IMR-90 (cell line): ENCODE results near the gene MERTK. TPM values are rescaled to one million over a fixed set of nuclear protein-coding genes. Genes with fewer than 3 reads are reported as not detected.

ENCODE experiments used
- ATAC-seq: fragments of 200-7000 bp; cut with Tn5 transposase; 2 replicates; pipeline ENCODE4 v1.9.1; 2020; ENCODE audit warnings: low read depth, mild to moderate bottlenecking, moderate library complexity
- BruUV-seq: library from RNA; stranded (reverse); fragments of 400-500 nt; replicated peaks from 2 replicates; lab custom pipeline; 2021; lab: Mats Ljungman, UMichigan
- CTCF ChIA-PET: fragments of 300-600 bp; formaldehyde crosslinking; extraction: SDS; loops from one replicate; lab custom pipeline; 2021; ENCODE audit warnings: antibody characterized with exemption; lab: Yijun Ruan, JAX
- POLR2A ChIA-PET: fragments of 300-600 bp; sonication (Branson Sonifier 250); formaldehyde crosslinking; loops from one replicate; lab custom pipeline; 2022; ENCODE audit warnings: antibody characterized with exemption; ENCODE audit not compliant: unreplicated experiment; lab: Charles Lee
- DNase-seq: peaks from one replicate; pipeline ENCODE4 v3.0.0; 2013
- H2AFZ ChIP-seq: replicated peaks from 2 replicates; pipeline ENCODE3; 2013; ENCODE audit warnings: low read length, mild to moderate bottlenecking; ENCODE audit not compliant: poor library complexity
- H2AK5ac ChIP-seq: 2 replicates; pipeline ENCODE4 v1.6.1; 2013; ENCODE audit warnings: low read depth, low read length, inconsistent platforms
- H2AK9ac ChIP-seq: replicated peaks from 2 replicates; pipeline ENCODE3; 2013; ENCODE audit warnings: mild to moderate bottlenecking, low read depth, low read length, moderate library complexity; ENCODE audit not compliant: poor library complexity
- H2BK120ac ChIP-seq: 2 replicates; pipeline ENCODE4 v1.6.1; 2013; ENCODE audit warnings: low read depth, low read length, inconsistent platforms
- H2BK15ac ChIP-seq: 3 replicates; pipeline ENCODE4 v1.6.1; 2013; ENCODE audit warnings: low read depth, low read length, inconsistent platforms
- H2BK20ac ChIP-seq: 2 replicates; pipeline ENCODE4 v1.6.1; 2013; ENCODE audit warnings: low read depth, mild to moderate bottlenecking, inconsistent platforms, low read length, moderate library complexity
- H2BK5ac ChIP-seq: 2 replicates; pipeline ENCODE4 v1.6.1; 2013; ENCODE audit warnings: mild to moderate bottlenecking, low read depth, low read length, inconsistent platforms; ENCODE audit not compliant: poor library complexity, severe bottlenecking
- H3K14ac ChIP-seq: replicated peaks from 2 replicates; pipeline ENCODE4 v1.6.1; 2013; ENCODE audit warnings: low read depth, low read length, inconsistent platforms
- H3K18ac ChIP-seq: 2 replicates; pipeline ENCODE4 v1.6.1; 2013; ENCODE audit warnings: low read depth, low read length, control low read depth
- H3K23ac ChIP-seq: 2 replicates; pipeline ENCODE4 v1.6.1; 2013; ENCODE audit warnings: low read depth, low read length, inconsistent platforms
- H3K27ac ChIP-seq: 2 replicates; pipeline ENCODE4 v1.5.1; 2013; ENCODE audit warnings: mild to moderate bottlenecking, control low read depth, low read length; ENCODE audit not compliant: insufficient read depth
- H3K27me3 ChIP-seq: 2 replicates; pipeline ENCODE4 v1.6.1; 2013; ENCODE audit warnings: low read length; ENCODE audit not compliant: control insufficient read depth, insufficient read depth
- H3K36me3 ChIP-seq: 2 replicates; pipeline ENCODE4 v1.6.1; 2013; ENCODE audit warnings: low read length, mixed read lengths; ENCODE audit not compliant: control insufficient read depth, insufficient read depth
- H3K4ac ChIP-seq: 2 replicates; pipeline ENCODE4 v1.6.1; 2013; ENCODE audit warnings: low read depth, low read length, inconsistent platforms
- H3K4me1 ChIP-seq: 2 replicates; pipeline ENCODE4 v1.6.1; 2013; ENCODE audit warnings: low read length, mixed read lengths; ENCODE audit not compliant: control insufficient read depth, insufficient read depth
- H3K4me2 ChIP-seq: 2 replicates; pipeline ENCODE4 v1.6.1; 2013; ENCODE audit warnings: low read depth, mild to moderate bottlenecking, control low read depth, low read length, moderate library complexity
- H3K4me3 ChIP-seq: 2 replicates; pipeline ENCODE4 v1.5.1; 2013; ENCODE audit warnings: low read depth, mild to moderate bottlenecking, control low read depth, low read length, moderate library complexity; ENCODE audit not compliant: insufficient read depth
- H3K56ac ChIP-seq: 2 replicates; pipeline ENCODE4 v1.6.1; 2013; ENCODE audit warnings: low read length, inconsistent platforms; ENCODE audit not compliant: insufficient read depth; ENCODE audit errors: extremely low read depth
- H3K79me1 ChIP-seq, 2 experiments: 2 replicates each; pipeline ENCODE4 v1.6.1; 2013; ENCODE audit warnings: low read length in 2 of 2, inconsistent platforms in 1 of 2, low read depth in 1 of 2
- H3K9ac ChIP-seq: 2 replicates; pipeline ENCODE4 v1.6.1; 2013; ENCODE audit warnings: low read depth, low read length, control low read depth
- H3K9me1 ChIP-seq: 2 replicates; pipeline ENCODE4 v1.6.1; 2013; ENCODE audit warnings: low read length, inconsistent platforms; ENCODE audit not compliant: insufficient read depth
- H3K9me3 ChIP-seq: 2 replicates; pipeline ENCODE4 v1.6.1; 2013; ENCODE audit warnings: low read length; ENCODE audit not compliant: control insufficient read depth, insufficient read depth
- H4K20me1 ChIP-seq: 2 replicates; pipeline ENCODE4 v1.6.1; 2013; ENCODE audit warnings: low read length, inconsistent platforms; ENCODE audit not compliant: insufficient read depth
- H4K5ac ChIP-seq: 2 replicates; pipeline ENCODE4 v1.6.1; 2013; ENCODE audit warnings: mild to moderate bottlenecking, low read depth, low read length, control low read depth
- H4K8ac ChIP-seq, 2 experiments: 2 replicates each; pipeline ENCODE4 v1.6.1; 2013; ENCODE audit warnings: low read depth in 2 of 2, low read length in 2 of 2, control low read depth in 1 of 2, inconsistent platforms in 1 of 2
- H4K91ac ChIP-seq: 2 replicates; pipeline ENCODE4 v1.6.1; 2013; ENCODE audit warnings: low read depth, low read length, inconsistent platforms; ENCODE audit not compliant: insufficient read depth
- CHD1 ChIP-seq: IDR thresholded peaks from 2 replicates; pipeline ENCODE4 v1.6.1; 2012; ENCODE audit warnings: low read depth, low read length, improper control_type of control experiment
- MAFK ChIP-seq: IDR thresholded peaks from 2 replicates; pipeline ENCODE4 v1.6.1; 2012; ENCODE audit warnings: low read depth, low read length, improper control_type of control experiment
- RAD21 ChIP-seq: IDR thresholded peaks from 2 replicates; pipeline ENCODE4 v1.6.1; 2012; ENCODE audit warnings: low read length, improper control_type of control experiment
- WGBS, 2 experiments: methylation state at CpG; one replicate each; pipeline versions ENCODE4 v1.1.5 to v1.1.7; 2013; ENCODE audit warnings: missing lambda C conversion rate in 2 of 2; ENCODE audit not compliant: insufficient read length in 1 of 2; ENCODE audit errors: extremely low coverage in 2 of 2; 5-methylcytosine and 5-hydroxymethylcytosine counted together
- dilution Hi-C: fragments of 300-500 bp; cut with HindIII; formaldehyde crosslinking; loops from one replicate; pipeline ENCODE4 v1.14.3; 2018; ENCODE audit warnings: low sequenced_read_pairs; ENCODE audit not compliant: unreplicated experiment
- in situ Hi-C: fragments of 300-500 bp; cut with MboI; formaldehyde crosslinking; loops from 3 replicates; pipeline ENCODE4 v1.14.3; 2019; ENCODE audit warnings: low sequenced_read_pairs, inconsistent platforms, mixed read lengths
- intact Hi-C: fragments of 100-400 bp; cut with micrococcal nuclease; formaldehyde crosslinking; loops from 2 replicates; pipeline ENCODE4 v1.10.0; 2022
- polyA plus RNA-seq, 3 experiments: library from polyadenylated mRNA; depleted of rRNA; stranded (reverse); fragments of >200 nt; gene quantifications; 2 replicates each; pipeline ENCODE4 v1.2.3, GENCODE V29; 2012; ENCODE audit warnings: low replicate concordance in 1 of 3
- total RNA-seq: library from RNA; depleted of rRNA; stranded (reverse); fragments of >200 nt; gene quantifications from 2 replicates; pipeline ENCODE4 v1.2.3, GENCODE V29; 2012

Gene MERTK
- total and polyA plus RNA-seq, 2 of the 4 experiments (the other 2 are of a cell fraction): 0.36 to 0.62 TPM

GRCh38 chr2:112008910-112009485 lies 110.6 kb downstream of the MERTK start:
- no peaks in the 10 kb centered on the region for H3K79me1 ChIP-seq
- H3K56ac ChIP-seq: no peak overlapping the region
- no peak overlapping the region for H3K27ac ChIP-seq
- CTCF ChIA-PET: no interaction called here
- H3K4me3 ChIP-seq: no peak overlapping the region
- H3K9me1 ChIP-seq: no peaks in the 10 kb centered on the region
- in situ Hi-C loops: no loop called here
- H4K20me1 ChIP-seq: no peaks in the 10 kb centered on the region
- H3K36me3 ChIP-seq: no peaks in the 10 kb centered on the region
- no peaks in the 10 kb centered on the region for H3K9me3 ChIP-seq
- no peak overlapping the region for H3K9ac ChIP-seq
- no peak overlapping the region for H3K4ac ChIP-seq
- no peak overlapping the region for H2BK120ac ChIP-seq
- no peak overlapping the region for H2AFZ ChIP-seq
- H2AK9ac ChIP-seq: no peak overlapping the region
- no peaks in the 10 kb centered on the region for H3K4me1 ChIP-seq
- TF ChIP-seq RAD21: no peak
- TF ChIP-seq MAFK: peak; percentile 81
- TF ChIP-seq CHD1: no peak
- no peak overlapping the region for H3K18ac ChIP-seq
- no peak overlapping the region for H4K91ac ChIP-seq
- intact Hi-C loops: no loop called here
- no peak overlapping the region for H3K4me2 ChIP-seq
- dilution Hi-C loops: no loop called here
- ATAC-seq (no peak), DNase-seq (no peak)
- no peak overlapping the region for H4K5ac ChIP-seq
- H4K8ac ChIP-seq: no peak overlapping the region
- no peak overlapping the region for H2BK15ac ChIP-seq
- H2BK5ac ChIP-seq: no peak overlapping the region
- WGBS, 2 experiments: 76% methylated on average over 2 of the region's 2 CpGs; no CpG with 5 or more reads in 1 of the 2 experiments
- POLR2A ChIA-PET: no interaction called here
- H2BK20ac ChIP-seq: no peak overlapping the region
- H3K14ac ChIP-seq: no peak overlapping the region
- H3K23ac ChIP-seq: no peak overlapping the region
- BruUV-seq: no TSS peak
- H3K27me3 ChIP-seq: peaks cover 11% of the 10 kb centered on the region
- no peak overlapping the region for H2AK5ac ChIP-seq
